Putamen (tissue), 1 donor: Measurements from ENCODE around the gene MYO16.
"Not testable (repeated sequence)": the region's sequence is repeated elsewhere in the genome, so short reads cannot be mapped to it uniquely, and the experiment has no call there.

ENCODE experiments used
- DNase-seq: peaks from one replicate; pipeline ENCODE4 v3.0.0-alpha.2; 2016; ENCODE audit warnings: low spot score

The MYO16 gene

GRCh38 chr13:109199280-109199679 is 569.9 kb downstream of the MYO16 start:
- no peak for DNase-seq

GRCh38 chr13:109200556-109200955 is 571.1 kb downstream of the MYO16 start:
- no peak for DNase-seq

- no peak for DNase-seq
Measured at GRCh38 chr13:109203587-109203986, 574.2 kb downstream of the MYO16 start.

- no peak for DNase-seq
Measured at GRCh38 chr13:109204252-109204651, 574.8 kb downstream of the MYO16 start.

- DNase-seq: no peak
Measured at GRCh38 chr13:109204657-109205056, 575.2 kb downstream of the MYO16 start.

GRCh38 chr13:109205315-109205714 is 575.9 kb downstream of the MYO16 start:
- DNase-seq: no peak

GRCh38 chr13:109206616-109207015 is 577.2 kb downstream of the MYO16 start:
- no peak for DNase-seq

GRCh38 chr13:109207622-109208021 is 578.2 kb downstream of the MYO16 start:
- DNase-seq: no peak

GRCh38 chr13:109208522-109208921 is 579.1 kb downstream of the MYO16 start:
- no peak for DNase-seq

- no peak for DNase-seq
Measured at GRCh38 chr13:109209526-109209925, 580.1 kb downstream of the MYO16 start.

GRCh38 chr13:109211616-109212015 is 582.2 kb downstream of the MYO16 start:
- DNase-seq: no peak

GRCh38 chr13:109212650-109213049 is 583.2 kb downstream of the MYO16 start:
- DNase-seq: no peak

- DNase-seq: no peak
Measured at GRCh38 chr13:109213714-109214113, 584.3 kb downstream of the MYO16 start.

- DNase-seq: no peak
Measured at GRCh38 chr13:109214393-109214792, 585.0 kb downstream of the MYO16 start.

GRCh38 chr13:109215377-109215776 is 586.0 kb downstream of the MYO16 start:
- no peak for DNase-seq

- DNase-seq: not testable (repeated sequence)
Measured at GRCh38 chr13:109217510-109217909, 588.1 kb downstream of the MYO16 start.

GRCh38 chr13:109220631-109221030 is 591.2 kb downstream of the MYO16 start:
- DNase-seq: no peak

GRCh38 chr13:109224033-109224432 is 594.6 kb downstream of the MYO16 start:
- DNase-seq: no peak

- no peak for DNase-seq
Measured at GRCh38 chr13:109226631-109227030, 597.2 kb downstream of the MYO16 start.

- no peak for DNase-seq
Measured at GRCh38 chr13:109227344-109227940, 598.0 kb downstream of the MYO16 start.

- DNase-seq: no peak
Measured at GRCh38 chr13:109228211-109228610, 598.8 kb downstream of the MYO16 start.

GRCh38 chr13:109231888-109232287 is 602.5 kb downstream of the MYO16 start:
- no peak for DNase-seq

- DNase-seq: no peak
Measured at GRCh38 chr13:109233293-109233692, 603.9 kb downstream of the MYO16 start.

GRCh38 chr13:109235901-109236300 is 606.5 kb downstream of the MYO16 start:
- DNase-seq: no peak

GRCh38 chr13:109241160-109241559 is 611.7 kb downstream of the MYO16 start:
- no peak for DNase-seq
